HG03175 (cell line): ENCODE data around the gene ATG16L1.

Experiments used
- ATAC-seq: cut with Tn5 transposase; IDR thresholded peaks from one replicate; pipeline ENCODE4 v1.9.1; 2021; ENCODE audit warnings: mild to moderate bottlenecking, moderate library complexity; ENCODE audit not compliant: unreplicated experiment

ATG16L1 gene

GRCh38 chr2:233287871-233288270 lies 36.4 kb downstream of the ATG16L1 start:
- no peak for ATAC-seq

GRCh38 chr2:233288663-233289062 lies 37.2 kb downstream of the ATG16L1 start:
- ATAC-seq = no peak

GRCh38 chr2:233289648-233290047 lies 38.2 kb downstream of the ATG16L1 start:
- ATAC-seq = no peak

GRCh38 chr2:233290051-233290845 lies 38.8 kb downstream of the ATG16L1 start:
- ATAC-seq = no peak

GRCh38 chr2:233295891-233296290 lies 44.4 kb downstream of the ATG16L1 start:
- no peak for ATAC-seq

GRCh38 chr2:233297076-233297475 lies 45.6 kb downstream of the ATG16L1 start:
- no peak for ATAC-seq

- ATAC-seq = no peak
Measured at GRCh38 chr2:233300401-233300800, 48.9 kb downstream of the ATG16L1 start.

GRCh38 chr2:233301248-233301647 lies 49.8 kb downstream of the ATG16L1 start:
- no peak for ATAC-seq

GRCh38 chr2:233301811-233302210 lies 50.3 kb downstream of the ATG16L1 start:
- ATAC-seq = no peak

- ATAC-seq = no peak
Measured at GRCh38 chr2:233303252-233303651, 51.8 kb downstream of the ATG16L1 start.

- ATAC-seq = no peak
Measured at GRCh38 chr2:233307565-233307964, 56.1 kb downstream of the ATG16L1 start, which contains the start of gene SAG. TSS of gene SAG (plus strand) at chr2:233307816. CDS start at chr2:233309190, 1,374 bp downstream.

GRCh38 chr2:233311241-233311926 lies 59.9 kb downstream of the ATG16L1 start:
- ATAC-seq = no peak

- no peak for ATAC-seq
Measured at GRCh38 chr2:233312874-233313273, 61.4 kb downstream of the ATG16L1 start.

GRCh38 chr2:233314180-233314925 lies 62.9 kb downstream of the ATG16L1 start:
- ATAC-seq = no peak

GRCh38 chr2:233317196-233317943 lies 65.9 kb downstream of the ATG16L1 start:
- ATAC-seq = no peak

- no peak for ATAC-seq
Measured at GRCh38 chr2:233319256-233319655, 67.8 kb downstream of the ATG16L1 start.

GRCh38 chr2:233320470-233320869 lies 69.0 kb downstream of the ATG16L1 start:
- no peak for ATAC-seq

GRCh38 chr2:233321166-233321565 lies 69.7 kb downstream of the ATG16L1 start:
- ATAC-seq = no peak

GRCh38 chr2:233323851-233324250 lies 72.4 kb downstream of the ATG16L1 start:
- no peak for ATAC-seq

- ATAC-seq = no peak
Measured at GRCh38 chr2:233325256-233325655, 73.8 kb downstream of the ATG16L1 start.

- ATAC-seq = no peak
Measured at GRCh38 chr2:233325814-233326213, 74.3 kb downstream of the ATG16L1 start.
